Kidney capillary endothelial cell (primary cell): Measurements from ENCODE around the gene PPFIBP2.

ENCODE experiments used
- DNase-seq: peaks from one replicate; pipeline ENCODE4 v3.0.0-alpha.2; 2018; ENCODE audit warnings: low spot score

The PPFIBP2 gene

GRCh38 chr11:7513234-7514098, at the start of gene PPFIBP2:
PPFIBP2 (plus strand) TSS chr11:7513999; CDS start chr11:7549476, 35,477 bp downstream.
- DNase-seq, result peak; percentile 33

- peak; percentile 44 for DNase-seq
Observed at GRCh38 chr11:7467652-7468051, 46.1 kb upstream of the PPFIBP2 start.

- no peak for DNase-seq
Observed at GRCh38 chr11:7469351-7469865, 44.4 kb upstream of the PPFIBP2 start.

- DNase-seq, result no peak
Observed at GRCh38 chr11:7471071-7471470, 42.7 kb upstream of the PPFIBP2 start.

- no peak for DNase-seq
Observed at GRCh38 chr11:7473717-7474116, 40.1 kb upstream of the PPFIBP2 start.

GRCh38 chr11:7480113-7480512, 33.7 kb upstream of the PPFIBP2 start:
- DNase-seq, result no peak

GRCh38 chr11:7484131-7484530, 29.7 kb upstream of the PPFIBP2 start:
- no peak for DNase-seq

- DNase-seq, result no peak
Observed at GRCh38 chr11:7484645-7485044, 29.2 kb upstream of the PPFIBP2 start.

- no peak for DNase-seq
Observed at GRCh38 chr11:7485186-7486097, 28.4 kb upstream of the PPFIBP2 start, which contains the start of gene OLFML1. OLFML1 (plus strand) TSS chr11:7485506; CDS start chr11:7485876, 370 bp downstream.

- DNase-seq, result no peak
Observed at GRCh38 chr11:7486098-7486780, 27.6 kb upstream of the PPFIBP2 start.

- DNase-seq, result no peak
Observed at GRCh38 chr11:7486781-7487140, 27.0 kb upstream of the PPFIBP2 start.

- no peak for DNase-seq
Observed at GRCh38 chr11:7487360-7487759, 26.4 kb upstream of the PPFIBP2 start.

- no peak for DNase-seq
Observed at GRCh38 chr11:7488681-7489080, 25.1 kb upstream of the PPFIBP2 start.

- no peak for DNase-seq
Observed at GRCh38 chr11:7489376-7489775, 24.4 kb upstream of the PPFIBP2 start.

GRCh38 chr11:7490054-7490453, 23.7 kb upstream of the PPFIBP2 start:
- no peak for DNase-seq

- no peak for DNase-seq
Observed at GRCh38 chr11:7490535-7490934, 23.3 kb upstream of the PPFIBP2 start.

- no peak for DNase-seq
Observed at GRCh38 chr11:7492253-7492652, 21.5 kb upstream of the PPFIBP2 start.

- DNase-seq, result no peak
Observed at GRCh38 chr11:7493670-7494069, 20.1 kb upstream of the PPFIBP2 start.

- DNase-seq, result no peak
Observed at GRCh38 chr11:7494086-7494745, 19.6 kb upstream of the PPFIBP2 start.

- DNase-seq, result no peak
Observed at GRCh38 chr11:7495882-7496551, 17.8 kb upstream of the PPFIBP2 start.

- DNase-seq, result no peak
Observed at GRCh38 chr11:7498193-7498592, 15.6 kb upstream of the PPFIBP2 start.
